PFSK-1 (cell line): ENCODE results near the gene SPZ1.

Experiments used
- POLR2AphosphoS5 ChIP-seq: IDR thresholded peaks from 2 replicates; pipeline ENCODE4 v1.6.1; 2012; ENCODE audit warnings: low read depth, mild to moderate bottlenecking, control low read depth, low read length, moderate library complexity
- TAF1 ChIP-seq: IDR thresholded peaks from 2 replicates; pipeline ENCODE4 v1.6.1; 2012; ENCODE audit warnings: low read length, control low read depth, borderline replicate concordance; ENCODE audit not compliant: insufficient read depth
- TF ChIP-seq, protein P1 (sequence below), 2 experiments: IDR thresholded peaks; 2 replicates each; pipeline versions ENCODE4 v1.6.1 to v1.8.0; 2011 to 2012; ENCODE audit warnings: low read depth in 2 of 2, low read length in 2 of 2, control low read depth in 1 of 2, inconsistent platforms in 1 of 2, mild to moderate bottlenecking in 1 of 2, moderate library complexity in 1 of 2; ENCODE audit not compliant: insufficient read depth in 1 of 2

DNA sequence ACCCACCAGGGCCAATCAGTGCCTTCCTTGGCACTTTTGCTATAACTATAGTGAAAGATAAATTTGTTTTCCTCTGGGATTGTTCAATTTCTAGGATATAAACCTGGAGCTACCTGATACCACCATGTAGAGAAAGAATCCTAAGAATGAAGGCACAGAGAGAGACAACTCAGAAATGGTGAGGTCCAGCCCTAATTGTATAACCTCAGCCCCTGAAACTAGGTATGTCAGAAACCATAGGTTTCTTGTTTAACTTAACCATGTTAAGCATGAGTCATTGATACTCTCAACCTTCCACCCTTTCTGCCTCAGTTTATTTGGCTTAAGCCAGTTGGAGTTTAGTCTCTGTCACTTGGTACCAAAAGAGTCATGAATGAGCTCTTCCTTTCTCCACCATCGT lies 4.6 kb upstream of the SPZ1 start:
- TF ChIP-seq, protein P1, sequence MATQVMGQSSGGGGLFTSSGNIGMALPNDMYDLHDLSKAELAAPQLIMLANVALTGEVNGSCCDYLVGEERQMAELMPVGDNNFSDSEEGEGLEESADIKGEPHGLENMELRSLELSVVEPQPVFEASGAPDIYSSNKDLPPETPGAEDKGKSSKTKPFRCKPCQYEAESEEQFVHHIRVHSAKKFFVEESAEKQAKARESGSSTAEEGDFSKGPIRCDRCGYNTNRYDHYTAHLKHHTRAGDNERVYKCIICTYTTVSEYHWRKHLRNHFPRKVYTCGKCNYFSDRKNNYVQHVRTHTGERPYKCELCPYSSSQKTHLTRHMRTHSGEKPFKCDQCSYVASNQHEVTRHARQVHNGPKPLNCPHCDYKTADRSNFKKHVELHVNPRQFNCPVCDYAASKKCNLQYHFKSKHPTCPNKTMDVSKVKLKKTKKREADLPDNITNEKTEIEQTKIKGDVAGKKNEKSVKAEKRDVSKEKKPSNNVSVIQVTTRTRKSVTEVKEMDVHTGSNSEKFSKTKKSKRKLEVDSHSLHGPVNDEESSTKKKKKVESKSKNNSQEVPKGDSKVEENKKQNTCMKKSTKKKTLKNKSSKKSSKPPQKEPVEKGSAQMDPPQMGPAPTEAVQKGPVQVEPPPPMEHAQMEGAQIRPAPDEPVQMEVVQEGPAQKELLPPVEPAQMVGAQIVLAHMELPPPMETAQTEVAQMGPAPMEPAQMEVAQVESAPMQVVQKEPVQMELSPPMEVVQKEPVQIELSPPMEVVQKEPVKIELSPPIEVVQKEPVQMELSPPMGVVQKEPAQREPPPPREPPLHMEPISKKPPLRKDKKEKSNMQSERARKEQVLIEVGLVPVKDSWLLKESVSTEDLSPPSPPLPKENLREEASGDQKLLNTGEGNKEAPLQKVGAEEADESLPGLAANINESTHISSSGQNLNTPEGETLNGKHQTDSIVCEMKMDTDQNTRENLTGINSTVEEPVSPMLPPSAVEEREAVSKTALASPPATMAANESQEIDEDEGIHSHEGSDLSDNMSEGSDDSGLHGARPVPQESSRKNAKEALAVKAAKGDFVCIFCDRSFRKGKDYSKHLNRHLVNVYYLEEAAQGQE (IDR thresholded peaks at IDR 0.05; ENCODE audit: insufficient read depth in 1 of 2, low read depth in 2 of 2, low read length in 2 of 2), result no peak
- TF ChIP-seq TAF1, result no peak
- TF ChIP-seq POLR2AphosphoS5, result no peak
